K562 (cell line): ENCODE data around the gene ZNF146. TPM values are rescaled to one million over a fixed set of nuclear protein-coding genes. Genes with fewer than 3 reads are reported as not detected.

Experiments used
- ATAC-seq: fragments of 200-7000 bp; cut with Tn5 transposase; 3 replicates; pipeline ENCODE4 v1.9.1; 2020; ENCODE audit warnings: moderate library complexity
- BruUV-seq: library from RNA; stranded (reverse); fragments of 400-500 nt; replicated peaks from 2 replicates; lab custom pipeline; 2021; lab: Mats Ljungman, UMichigan
- CTCF ChIA-PET: fragments of 300-600 bp; formaldehyde crosslinking; extraction: SDS; loops from one replicate; lab custom pipeline; 2021; ENCODE audit warnings: low intra/inter-chr PET ratio; lab: Yijun Ruan, JAX
- POLR2A ChIA-PET: fragments of 300-600, 350-650 bp; sonication (Branson Sonifier 250); formaldehyde crosslinking; extraction: SDS; loops from one replicate; lab custom pipeline; 2021; ENCODE audit warnings: antibody characterized with exemption, inconsistent platforms; lab: Yijun Ruan, JAX
- DNase-seq, 4 experiments: peaks; one replicate each; pipeline versions ENCODE4 v3.0.0 to v3.0.0-alpha.2; 2011 to 2018; ENCODE audit warnings: low spot score in 3 of 4, mixed read lengths in 3 of 4; ENCODE audit errors: extremely low read depth in 1 of 4
- FAIRE-seq: peaks from 2 replicates; lab custom pipeline; 2011; peaks lifted over from hg19 to GRCh38; lab: Jason Lieb, UNC
- H2AFZ ChIP-seq: 2 replicates; pipeline ENCODE4 v1.6.0; 2011; ENCODE audit warnings: low read depth, low read length, control low read depth, inconsistent platforms
- H3K27ac ChIP-seq: fragments of 200-600 bp; 3 replicates; pipeline ENCODE4 v1.8.0; 2011; ENCODE audit warnings: low read depth, mild to moderate bottlenecking, control low read depth, inconsistent platforms, low read length, moderate library complexity, mixed read lengths; ENCODE audit errors: extremely low read depth
- H3K27me3 ChIP-seq, 2 experiments: fragments of 300-600 bp in 1 of 2; 2 replicates in 1 of 2; 3 replicates in 1 of 2; pipeline versions ENCODE4 v1.6.0 to v1.8.0; 2011; ENCODE audit warnings: inconsistent platforms in 2 of 2, low read length in 2 of 2, mild to moderate bottlenecking in 1 of 2, mixed read lengths in 1 of 2, moderate library complexity in 1 of 2; ENCODE audit not compliant: control insufficient read depth in 2 of 2, insufficient read depth in 2 of 2
- H3K36me3 ChIP-seq: fragments of 300-600 bp; 3 replicates; pipeline ENCODE4 v1.8.0; 2011; ENCODE audit warnings: mild to moderate bottlenecking, low read length, inconsistent platforms; ENCODE audit not compliant: control insufficient read depth, insufficient read depth
- H3K4me1 ChIP-seq, 2 experiments: fragments of 200-600 bp in 1 of 2; replicated peaks in 1 of 2; 2 replicates in 1 of 2; 3 replicates in 1 of 2; pipeline versions ENCODE4 v1.5.1 to v1.8.0; 2011; ENCODE audit warnings: inconsistent platforms in 2 of 2, low read length in 2 of 2, mild to moderate bottlenecking in 1 of 2, mixed read lengths in 1 of 2, moderate library complexity in 1 of 2; ENCODE audit not compliant: control insufficient read depth in 2 of 2, insufficient read depth in 2 of 2
- H3K4me2 ChIP-seq: 2 replicates; pipeline ENCODE4 v1.6.1; 2011; ENCODE audit warnings: low read length, control low read depth, inconsistent platforms, mixed read lengths; ENCODE audit not compliant: insufficient read depth
- H3K4me3 ChIP-seq: fragments of 200-600 bp; sonication (generic), shearing (Covaris generic); 2 replicates; pipeline ENCODE4 v1.5.1; 2016; ENCODE audit warnings: control low read depth, inconsistent platforms
- H3K79me2 ChIP-seq: fragments of 200-600 bp; 3 replicates; pipeline ENCODE4 v1.8.0; 2011; ENCODE audit warnings: low read length, inconsistent platforms; ENCODE audit not compliant: control insufficient read depth, insufficient read depth
- H3K9ac ChIP-seq, 2 experiments: 2 replicates each; pipeline versions ENCODE4 v1.6.0 to v1.6.1; 2011; ENCODE audit warnings: low read depth in 2 of 2, low read length in 2 of 2, control low read depth in 1 of 2, inconsistent platforms in 1 of 2, mild to moderate bottlenecking in 1 of 2, mixed read lengths in 1 of 2; ENCODE audit not compliant: insufficient read depth in 1 of 2
- H3K9me1 ChIP-seq: one replicate; pipeline ENCODE4 v1.6.0; 2011; ENCODE audit warnings: inconsistent platforms, mild to moderate bottlenecking, low read length, moderate library complexity; ENCODE audit not compliant: control insufficient read depth, insufficient read depth
- H3K9me3 ChIP-seq: replicated peaks from 2 replicates; pipeline ENCODE4 v1.5.1; 2011; ENCODE audit warnings: low read depth, low read length, inconsistent platforms; ENCODE audit not compliant: control insufficient read depth, insufficient read depth
- H4K20me1 ChIP-seq: replicated peaks from 2 replicates; pipeline ENCODE4 v1.6.1; 2011; ENCODE audit warnings: low read length, inconsistent platforms, mixed read lengths; ENCODE audit not compliant: control insufficient read depth, insufficient read depth
- ILK ChIP-seq: fragments of 450-650 bp; IDR thresholded peaks from 2 replicates; pipeline ENCODE4 v1.6.1; 2016; ENCODE audit warnings: missing genetic modification characterization, low read depth, mild to moderate bottlenecking, missing compliant biosample characterization, moderate library complexity, borderline replicate concordance
- KLF6 ChIP-seq: fragments of 250-450 bp; sonication (Bioruptor Pico); IDR thresholded peaks from 2 replicates; pipeline ENCODE4 v1.4.0; 2020; ENCODE audit warnings: mild to moderate bottlenecking, moderate library complexity, borderline replicate concordance
- MCM2 ChIP-seq: fragments of 450-650 bp; IDR thresholded peaks from 2 replicates; pipeline ENCODE4 v1.6.1; 2017; ENCODE audit warnings: low read depth, mild to moderate bottlenecking
- NR0B1 ChIP-seq: fragments of 450-650 bp; IDR thresholded peaks from one replicate; pipeline ENCODE4 v1.6.1; 2018; ENCODE audit warnings: mild to moderate bottlenecking, moderate library complexity; ENCODE audit not compliant: partially characterized antibody
- RBM15 ChIP-seq: fragments of 200-400 bp; formaldehyde crosslinking; IDR thresholded peaks from 2 replicates; pipeline ENCODE4 v1.6.1; 2018; ENCODE audit warnings: mild to moderate bottlenecking, low read length, moderate library complexity; ENCODE audit not compliant: insufficient read depth
- ZFPM2 ChIP-seq: fragments of 250-450 bp; sonication (Bioruptor Pico); IDR thresholded peaks from 2 replicates; pipeline ENCODE4 v1.5.1; 2022; ENCODE audit warnings: mild to moderate bottlenecking
- WGBS: fragments of 100-300 bp; shearing (Covaris generic); methylation state at CpG from one replicate; pipeline ENCODE4 v1.1.6; 2016; ENCODE audit warnings: low coverage, mixed read lengths; ENCODE audit not compliant: insufficient coverage; ENCODE audit errors: missing lambda C conversion rate; 5-methylcytosine and 5-hydroxymethylcytosine counted together
- in situ Hi-C: fragments of 300-500 bp; cut with MboI; formaldehyde crosslinking; loops from 4 replicates; pipeline ENCODE4 v1.15.0; 2018; ENCODE audit warnings: inconsistent platforms, mixed read lengths
- intact Hi-C: fragments of 100-400 bp; cut with micrococcal nuclease; formaldehyde crosslinking; loops from 2 replicates; pipeline ENCODE4 v1.14.2; 2022
- polyA plus RNA-seq, 8 experiments: library from polyadenylated mRNA; depleted of rRNA in 4 of 8; stranded (reverse) in 5 of 8; unstranded in 3 of 8; fragments of >200 nt; fragmentation: Nextera tagmentation in 2 of 8; fragmentation: Illumina TruSeq in 1 of 8; extraction: Ambion mirVana in 2 of 8; extraction: Trizol in 1 of 8; gene quantifications; 2 replicates each; pipeline versions ENCODE4 v1.2.1 to v1.2.3, GENCODE V29; 2011 to 2014; ENCODE audit warnings: inconsistent platforms in 1 of 8, missing spikeins in 1 of 8
- total RNA-seq, 7 experiments: library from RNA; depleted of rRNA in 6 of 7; stranded (reverse); fragments of >200 nt in 6 of 7; fragmentation: Illumina TruSeq in 2 of 7; extraction: Trizol in 2 of 7; gene quantifications; 2 replicates each; pipeline versions ENCODE4 v1.2.1 to v1.2.3, GENCODE V29; 2011 to 2021; ENCODE audit warnings: low replicate concordance in 1 of 7

ZNF146 gene
- total and polyA plus RNA-seq, 9 of the 15 experiments (the other 6 are each of a cell fraction or from before 2014, with no cell fraction given): 36.2 to 195 (median 116) TPM

- ChIA-PET POLR2A (interaction anchor here (0.6 to 0.7 kb wide), 2 partner anchors 9 to 13 kb away, joined by 3 to 4 read pairs; no protein-coding TSS in a partner anchor), CTCF (no interaction called here)
- Histone ChIP-seq H3K9me3 (no peaks in the 10 kb centered on the region), H3K9ac (no peak overlapping the region), H3K36me3 (no peaks in the 10 kb centered on the region), H2AFZ (no peak overlapping the region), H4K20me1 (no peaks in the 10 kb centered on the region), H3K79me2 (no peaks in the 10 kb centered on the region), H3K4me2 (no peak overlapping the region), H3K27me3 (no peaks in the 10 kb centered on the region), H3K4me3 (no peak overlapping the region), H3K9me1 (no peaks in the 10 kb centered on the region), H3K4me1 (no peaks in the 10 kb centered on the region; a peak in 1 of 5 replicates), H3K27ac (no peak overlapping the region)
- intact Hi-C loops: no loop called here
- DNase-seq (no peak), FAIRE-seq (no peak), ATAC-seq (no peak)
- 59% methylated on average over 17 of the region's 17 CpGs for WGBS
- BruUV-seq: no TSS peak
- TF ChIP-seq KLF6 (no peak), MCM2 (no peak), ZFPM2 (CRISPR knock-in tag) (no peak), ILK (tag) (no peak), RBM15 (no peak), NR0B1 (no peak)
- in situ Hi-C loops: no loop called here
Observed at GRCh38 chr19:36182612-36183244, 32.2 kb upstream of the ZNF146 start.
